Suppressor macrophage treated with lipopolysaccharide for 1 hour (primary cell): ENCODE measurements around the gene TENM4.

Experiments
- DNase-seq, 3 donors: peaks; one replicate each; pipeline ENCODE4 v3.0.0-alpha.2; 2020 to 2022

Gene TENM4

GRCh38 chr11:79045800-79046304, 395.0 kb downstream of the TENM4 start:
- no peak for DNase-seq

GRCh38 chr11:79045018-79045799, 395.6 kb downstream of the TENM4 start:
- no peak for DNase-seq

- DNase-seq = no peak
Observed at GRCh38 chr11:79044201-79044600, 396.6 kb downstream of the TENM4 start.

GRCh38 chr11:79043726-79044125, 397.1 kb downstream of the TENM4 start:
- no peak for DNase-seq

- no peak for DNase-seq
Observed at GRCh38 chr11:79042824-79043223, 398.0 kb downstream of the TENM4 start.

GRCh38 chr11:79040348-79040747, 400.5 kb downstream of the TENM4 start:
- no peak for DNase-seq

- no peak for DNase-seq
Observed at GRCh38 chr11:79039122-79039521, 401.7 kb downstream of the TENM4 start.

GRCh38 chr11:79035881-79036280, 404.9 kb downstream of the TENM4 start:
- no peak for DNase-seq

GRCh38 chr11:79033833-79034232, 407.0 kb downstream of the TENM4 start:
- DNase-seq = no peak

GRCh38 chr11:79030448-79030847, 410.4 kb downstream of the TENM4 start:
- no peak for DNase-seq

- DNase-seq = peak in 2 of 3 donors; percentile 41 to 46
Observed at GRCh38 chr11:79028225-79028624, 412.6 kb downstream of the TENM4 start.

- DNase-seq = peak in 2 of 3 donors; percentile 27 to 59
Observed at GRCh38 chr11:79026803-79027445, 413.9 kb downstream of the TENM4 start.

GRCh38 chr11:79025622-79026021, 415.2 kb downstream of the TENM4 start:
- DNase-seq = no peak

GRCh38 chr11:79025097-79025496, 415.7 kb downstream of the TENM4 start:
- DNase-seq = no peak

- DNase-seq = no peak
Observed at GRCh38 chr11:79022265-79022664, 418.6 kb downstream of the TENM4 start.

- no peak for DNase-seq
Observed at GRCh38 chr11:79021601-79022000, 419.2 kb downstream of the TENM4 start.

GRCh38 chr11:79019975-79020374, 420.9 kb downstream of the TENM4 start:
- no peak for DNase-seq

- DNase-seq = no peak
Observed at GRCh38 chr11:79019277-79019676, 421.6 kb downstream of the TENM4 start.

GRCh38 chr11:79018371-79018849, 422.4 kb downstream of the TENM4 start:
- no peak for DNase-seq

- no peak for DNase-seq
Observed at GRCh38 chr11:79017811-79018210, 423.0 kb downstream of the TENM4 start.

GRCh38 chr11:79013509-79013908, 427.3 kb downstream of the TENM4 start:
- DNase-seq = peak in 2 of 3 donors; percentile 10 to 15

- DNase-seq = no peak
Observed at GRCh38 chr11:79011357-79011756, 429.5 kb downstream of the TENM4 start.

GRCh38 chr11:79007771-79008402, 432.9 kb downstream of the TENM4 start:
- no peak for DNase-seq

- DNase-seq = no peak
Observed at GRCh38 chr11:79006854-79007253, 434.0 kb downstream of the TENM4 start.
